ENCODE data around the gene SUSD4. TPM values are rescaled to one million over a fixed set of nuclear protein-coding genes. Genes with fewer than 3 reads are reported as not detected.
"Not testable (repeated sequence)": the region's sequence is repeated elsewhere in the genome, so short reads cannot be mapped to it uniquely, and the experiment has no call there.

Gene SUSD4
- total and polyA plus RNA-seq, 2 donors: 4.6 to 5.2 TPM

DNA sequence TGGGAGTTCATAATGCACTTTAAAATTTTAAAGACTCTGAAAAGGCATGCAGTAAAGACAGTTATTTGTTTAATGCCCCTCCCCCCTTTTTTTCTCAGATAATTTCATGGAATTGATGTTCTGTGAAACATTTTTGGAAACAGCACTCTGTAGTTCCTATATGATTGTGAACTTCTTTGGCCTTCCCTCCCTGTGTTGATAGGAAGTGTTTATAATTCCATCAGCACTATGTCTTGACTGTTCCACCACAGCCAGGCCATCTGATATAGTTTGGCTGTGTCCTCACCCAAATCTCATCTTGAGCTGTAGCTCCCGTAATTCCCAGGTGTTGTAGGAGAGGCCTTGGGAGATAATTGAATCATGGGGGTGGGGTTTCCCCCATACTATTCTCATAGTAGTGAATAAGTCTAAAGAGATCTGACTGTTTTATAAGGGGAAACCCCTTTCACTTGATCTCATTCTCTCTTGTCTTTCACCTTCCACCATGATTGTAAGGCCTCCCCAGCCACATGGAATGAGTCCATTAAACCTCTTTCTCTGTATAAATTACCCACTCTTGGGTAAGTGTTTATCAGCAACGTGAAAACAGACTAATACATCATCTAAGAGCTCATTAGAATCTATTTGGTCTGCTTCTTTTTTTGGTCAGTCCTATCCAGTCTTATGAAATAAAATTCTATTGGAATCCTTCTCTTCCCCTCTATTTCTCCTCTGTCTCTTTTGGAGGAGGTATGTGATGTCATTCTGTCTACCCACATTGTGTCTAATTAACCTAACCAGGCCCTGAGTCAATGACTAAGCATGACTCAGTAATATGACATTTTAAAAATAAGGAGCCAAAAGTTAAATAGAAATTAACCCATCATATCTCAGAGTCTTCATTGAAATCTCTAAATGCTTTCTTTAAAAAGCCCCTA is 38.2 kb upstream of the SUSD4 start:
- H3K36me3 ChIP-seq (ENCODE audit: control insufficient read depth in 2 of 2, insufficient read depth in 2 of 2, low read length in 1 of 2): no peaks in the 10 kb centered on the region
- 85% methylated on average over 2 of the region's 2 CpGs for WGBS
- no peak for DNase-seq (ENCODE audit: low read depth in 6 of 9, low spot score in 9 of 9)

DNA sequence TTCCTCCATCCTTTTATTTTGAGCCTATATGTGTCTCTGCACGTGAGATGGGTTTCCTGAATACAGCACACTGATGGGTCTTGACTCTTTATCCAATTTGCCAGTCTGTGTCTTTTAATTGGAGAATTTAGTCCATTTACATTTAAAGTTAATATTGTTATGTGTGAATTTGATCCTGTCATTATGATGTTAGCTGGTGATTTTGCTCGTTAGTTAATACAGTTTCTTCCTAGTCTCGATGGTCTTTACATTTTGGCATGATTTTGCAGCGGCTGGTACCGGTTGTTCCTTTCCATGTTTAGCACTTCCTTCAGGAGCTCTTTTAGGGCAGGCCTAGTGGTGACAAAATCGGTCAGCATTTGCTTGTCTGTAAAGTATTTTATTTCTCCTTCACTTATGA is 35.4 kb upstream of the SUSD4 start:
- H3K27me3 ChIP-seq (ENCODE audit: control insufficient read depth in 2 of 2, insufficient read depth in 1 of 2, low read length in 1 of 2); DNase-seq (ENCODE audit: low read depth in 6 of 9, low spot score in 9 of 9); H3K4me1 ChIP-seq (ENCODE audit: control insufficient read depth in 2 of 2, insufficient read depth in 2 of 2, low read length in 2 of 2); H3K9me3 ChIP-seq (ENCODE audit: control insufficient read depth in 2 of 2, insufficient read depth in 1 of 2, low read length in 1 of 2); H3K4me3 ChIP-seq (ENCODE audit: low read length in 2 of 2); H3K27ac ChIP-seq (ENCODE audit: low read depth in 1 of 2, low read length in 1 of 2); H3K36me3 ChIP-seq (ENCODE audit: control insufficient read depth in 2 of 2, insufficient read depth in 2 of 2, low read length in 1 of 2): not testable (repeated sequence)
- 92% methylated on average over 4 of the region's 6 CpGs for WGBS

More for the DNA sequence above, 38.2 kb upstream of the SUSD4 start:
- no peaks in the 10 kb centered on the region for H3K27me3 ChIP-seq (ENCODE audit: control insufficient read depth in 2 of 2, insufficient read depth in 1 of 2, low read length in 1 of 2)
- H3K4me3 ChIP-seq (ENCODE audit: low read length in 2 of 2): no peak overlapping the region
- H3K9me3 ChIP-seq (ENCODE audit: control insufficient read depth in 2 of 2, insufficient read depth in 1 of 2, low read length in 1 of 2): no peaks in the 10 kb centered on the region
- H3K4me1 ChIP-seq (ENCODE audit: control insufficient read depth in 2 of 2, insufficient read depth in 2 of 2, low read length in 2 of 2): no peaks in the 10 kb centered on the region
- H3K27ac ChIP-seq (ENCODE audit: low read depth in 1 of 2, low read length in 1 of 2): no peak overlapping the region

- DNase-seq (ENCODE audit: low read depth in 6 of 9, low spot score in 9 of 9): no peak
- Histone ChIP-seq H3K4me1 (ENCODE audit: control insufficient read depth in 2 of 2, insufficient read depth in 2 of 2, low read length in 2 of 2) (no peaks in the 10 kb centered on the region), H3K36me3 (ENCODE audit: control insufficient read depth in 2 of 2, insufficient read depth in 2 of 2, low read length in 1 of 2) (no peaks in the 10 kb centered on the region), H3K9me3 (ENCODE audit: control insufficient read depth in 2 of 2, insufficient read depth in 1 of 2, low read length in 1 of 2) (no peaks in the 10 kb centered on the region), H3K27ac (ENCODE audit: low read depth in 1 of 2, low read length in 1 of 2) (no peak overlapping the region), H3K27me3 (ENCODE audit: control insufficient read depth in 2 of 2, insufficient read depth in 1 of 2, low read length in 1 of 2) (peaks cover 16 to 49% of the 10 kb centered on the region in 2 donors), H3K4me3 (ENCODE audit: low read length in 2 of 2) (no peak overlapping the region)
- 96% methylated on average over 13 of the region's 13 CpGs for WGBS
Observed at GRCh38 chr1:223394706-223395105, 30.7 kb upstream of the SUSD4 start.

DNA sequence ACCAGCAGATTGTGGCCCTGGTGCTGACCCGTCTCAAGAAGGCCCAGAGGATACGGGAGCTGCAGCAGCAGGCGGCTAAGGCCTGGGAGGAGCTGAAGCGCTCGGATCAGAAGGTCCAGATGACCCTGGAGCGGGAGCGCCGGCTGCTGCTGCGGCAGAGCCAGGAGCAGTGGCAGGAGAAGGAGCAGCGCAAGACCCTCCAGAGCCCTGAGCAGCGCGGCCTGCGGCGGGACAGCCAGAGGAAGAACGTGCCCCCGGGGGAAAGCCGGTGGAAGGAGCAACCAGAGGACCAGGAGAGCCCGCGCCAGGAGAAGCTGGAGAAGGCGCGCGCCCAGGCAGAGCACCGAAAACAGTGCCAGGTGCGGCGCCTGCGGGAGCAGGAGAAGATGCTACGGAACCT is 30.3 kb upstream of the SUSD4 start:
- Histone ChIP-seq H3K27me3 (ENCODE audit: control insufficient read depth in 2 of 2, insufficient read depth in 1 of 2, low read length in 1 of 2) (peaks cover 16 to 52% of the 10 kb centered on the region in 2 donors), H3K4me1 (ENCODE audit: control insufficient read depth in 2 of 2, insufficient read depth in 2 of 2, low read length in 2 of 2) (no peaks in the 10 kb centered on the region), H3K36me3 (ENCODE audit: control insufficient read depth in 2 of 2, insufficient read depth in 2 of 2, low read length in 1 of 2) (no peaks in the 10 kb centered on the region), H3K9me3 (ENCODE audit: control insufficient read depth in 2 of 2, insufficient read depth in 1 of 2, low read length in 1 of 2) (no peaks in the 10 kb centered on the region), H3K4me3 (ENCODE audit: low read length in 2 of 2) (no peak overlapping the region), H3K27ac (ENCODE audit: low read depth in 1 of 2, low read length in 1 of 2) (no peak overlapping the region)
- no peak for DNase-seq (ENCODE audit: low read depth in 6 of 9, low spot score in 9 of 9)
- WGBS: 98% methylated on average over 27 of the region's 27 CpGs

- H3K27ac ChIP-seq (ENCODE audit: low read depth in 1 of 2, low read length in 1 of 2): no peak within 1 kb of the TSS
- no peak within 1 kb of the TSS for H3K4me3 ChIP-seq (ENCODE audit: low read length in 2 of 2)
- 43% methylated on average over 73 of the region's 73 CpGs for whole genome bisulfite sequencing
- no peaks in the 10 kb centered on the region for H3K4me1 ChIP-seq (ENCODE audit: control insufficient read depth in 2 of 2, insufficient read depth in 2 of 2, low read length in 2 of 2)
- no peak for DNase-seq (ENCODE audit: low read depth in 6 of 9, low spot score in 9 of 9)
- no peaks in the 10 kb centered on the region for H3K36me3 ChIP-seq (ENCODE audit: control insufficient read depth in 2 of 2, insufficient read depth in 2 of 2, low read length in 1 of 2)
- no peaks in the 10 kb centered on the region for H3K9me3 ChIP-seq (ENCODE audit: control insufficient read depth in 2 of 2, insufficient read depth in 1 of 2, low read length in 1 of 2)
- peaks cover 16 to 56% of the 10 kb centered on the region in 2 donors for H3K27me3 ChIP-seq (ENCODE audit: control insufficient read depth in 2 of 2, insufficient read depth in 1 of 2, low read length in 1 of 2)
Observed at GRCh38 chr1:223393275-223394214, 29.6 kb upstream of the SUSD4 start, which contains the start of gene CCDC185. TSS of gene CCDC185 (plus strand) at chr1:223393415. CDS start at chr1:223393476, 61 bp downstream.

DNA sequence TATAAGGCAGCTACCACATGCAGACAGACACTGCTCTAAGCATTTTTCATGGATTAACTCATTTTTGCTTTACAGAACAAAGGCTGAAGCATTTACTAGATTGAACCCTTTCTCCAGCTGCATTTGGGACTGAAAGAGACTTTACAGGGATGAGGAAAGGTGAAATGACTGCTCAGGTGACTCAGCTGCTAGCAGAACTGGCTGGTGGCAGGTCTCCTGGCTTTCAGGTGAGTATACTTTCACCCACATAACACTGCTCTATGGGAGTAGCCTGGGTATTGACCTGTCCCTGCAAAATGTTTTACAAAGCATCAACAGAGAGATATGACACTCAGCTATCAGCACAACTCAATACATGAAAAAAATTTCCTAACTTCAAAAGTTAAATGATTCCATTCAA is 26.6 kb upstream of the SUSD4 start:
- no peak overlapping the region for H3K27ac ChIP-seq (ENCODE audit: low read depth in 1 of 2, low read length in 1 of 2)
- no peaks in the 10 kb centered on the region for H3K4me1 ChIP-seq (ENCODE audit: control insufficient read depth in 2 of 2, insufficient read depth in 2 of 2, low read length in 2 of 2)
- H3K36me3 ChIP-seq (ENCODE audit: control insufficient read depth in 2 of 2, insufficient read depth in 2 of 2, low read length in 1 of 2): no peaks in the 10 kb centered on the region
- H3K27me3 ChIP-seq (ENCODE audit: control insufficient read depth in 2 of 2, insufficient read depth in 1 of 2, low read length in 1 of 2): peaks cover 16 to 58% of the 10 kb centered on the region in 2 donors
- no peak for DNase-seq (ENCODE audit: low read depth in 6 of 9, low spot score in 9 of 9)
- H3K9me3 ChIP-seq (ENCODE audit: control insufficient read depth in 2 of 2, insufficient read depth in 1 of 2, low read length in 1 of 2): no peaks in the 10 kb centered on the region
- H3K4me3 ChIP-seq (ENCODE audit: low read length in 2 of 2): no peak overlapping the region

DNA sequence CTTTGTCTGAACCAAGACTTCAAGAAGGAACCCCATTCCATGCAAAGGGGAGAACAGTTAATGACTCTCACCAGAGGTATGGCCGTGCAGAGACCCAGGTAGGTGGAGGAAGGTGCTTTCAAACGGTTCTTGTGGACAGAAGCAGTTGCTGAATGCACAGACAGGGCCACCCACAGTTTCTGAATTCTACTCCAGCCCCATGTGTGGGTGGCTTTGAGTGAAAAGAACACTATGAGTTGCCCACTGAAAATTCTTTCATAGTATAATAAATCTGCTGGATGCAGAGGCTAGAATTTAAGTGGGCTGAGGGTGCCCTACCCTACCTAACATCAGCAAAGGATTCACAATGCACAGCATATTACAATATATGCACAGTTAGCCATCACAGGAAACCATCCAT is 22.0 kb upstream of the SUSD4 start:
- 86% methylated on average over 2 of the region's 2 CpGs for WGBS
- Histone ChIP-seq H3K27ac (ENCODE audit: low read depth in 1 of 2, low read length in 1 of 2) (no peak overlapping the region), H3K4me1 (ENCODE audit: control insufficient read depth in 2 of 2, insufficient read depth in 2 of 2, low read length in 2 of 2) (no peaks in the 10 kb centered on the region), H3K27me3 (ENCODE audit: control insufficient read depth in 2 of 2, insufficient read depth in 1 of 2, low read length in 1 of 2) (peaks cover 0 to 16% of the 10 kb centered on the region in 2 donors), H3K4me3 (ENCODE audit: low read length in 2 of 2) (no peak overlapping the region), H3K9me3 (ENCODE audit: control insufficient read depth in 2 of 2, insufficient read depth in 1 of 2, low read length in 1 of 2) (no peaks in the 10 kb centered on the region), H3K36me3 (ENCODE audit: control insufficient read depth in 2 of 2, insufficient read depth in 2 of 2, low read length in 1 of 2) (no peaks in the 10 kb centered on the region)
- no peak for DNase-seq (ENCODE audit: low read depth in 6 of 9, low spot score in 9 of 9)

DNA sequence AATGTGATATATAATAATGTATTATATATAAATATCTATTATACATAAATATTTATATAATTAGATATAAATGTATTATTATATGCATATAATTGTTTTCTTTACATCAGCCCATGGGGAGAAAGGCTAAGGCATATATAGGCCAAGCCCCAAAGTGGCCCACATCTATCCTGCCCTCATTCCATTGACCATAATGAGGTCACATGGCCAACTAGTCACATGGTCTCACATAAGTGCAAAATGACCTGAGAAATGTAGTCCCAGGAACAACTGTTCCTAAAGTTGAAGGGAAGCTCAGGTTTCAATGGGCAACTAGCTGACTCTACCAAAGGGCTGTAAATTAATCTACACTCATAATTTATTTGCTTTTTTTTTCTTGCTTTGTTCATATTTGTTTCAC is 14.8 kb upstream of the SUSD4 start:
- Histone ChIP-seq H3K36me3 (ENCODE audit: control insufficient read depth in 2 of 2, insufficient read depth in 2 of 2, low read length in 1 of 2) (no peaks in the 10 kb centered on the region), H3K4me1 (ENCODE audit: control insufficient read depth in 2 of 2, insufficient read depth in 2 of 2, low read length in 2 of 2) (no peaks in the 10 kb centered on the region), H3K27ac (ENCODE audit: low read depth in 1 of 2, low read length in 1 of 2) (no peak overlapping the region), H3K4me3 (ENCODE audit: low read length in 2 of 2) (no peak overlapping the region), H3K27me3 (ENCODE audit: control insufficient read depth in 2 of 2, insufficient read depth in 1 of 2, low read length in 1 of 2) (no peaks in the 10 kb centered on the region), H3K9me3 (ENCODE audit: control insufficient read depth in 2 of 2, insufficient read depth in 1 of 2, low read length in 1 of 2) (peaks cover 0 to 2% of the 10 kb centered on the region in 2 donors)
- no peak for DNase-seq (ENCODE audit: low read depth in 6 of 9, low spot score in 9 of 9)
